Measurements from ENCODE around the gene GRIN3A. TPM values are rescaled to one million over a fixed set of nuclear protein-coding genes. Genes with fewer than 3 reads are reported as not detected.

The GRIN3A gene
- total RNA-seq, 5 donors from 2014 or later (not counting 1 experiment from before 2014, with no cell fraction given), result 0.08 TPM; not detected in 4

GRCh38 chr9:101631892-101632291, 106.6 kb downstream of the GRIN3A start:
- Mint-ChIP-seq H3K36me3 (no peaks in the 10 kb centered on the region), H3K27ac (no peak overlapping the region), H3K27me3 (peaks cover 0 to 8% of the 10 kb centered on the region in 2 donors), H3K4me1 (no peaks in the 10 kb centered on the region), H3K4me3 (no peak overlapping the region), H3K9me3 (no peaks in the 10 kb centered on the region)
- H3K27me3 ChIP-seq (replicated peaks in 1 of 2; ENCODE audit: control insufficient read depth in 2 of 2, extremely low read depth in 1 of 2, insufficient read depth in 2 of 2, low read length in 1 of 2), result no peaks in the 10 kb centered on the region
- H3K4me3 ChIP-seq (ENCODE audit: control insufficient read depth in 1 of 2, extremely low read depth in 1 of 2, low read length in 1 of 2), result no peak overlapping the region
- no peak overlapping the region for H3K27ac ChIP-seq (ENCODE audit: low read length)
- H3K36me3 ChIP-seq (ENCODE audit: control insufficient read depth in 2 of 2, extremely low read depth in 1 of 2, insufficient read depth in 1 of 2, low read length in 1 of 2), result no peaks in the 10 kb centered on the region
- no peaks in the 10 kb centered on the region for H3K4me1 ChIP-seq (ENCODE audit: control insufficient read depth in 1 of 2, extremely low read depth in 1 of 2, insufficient read depth in 2 of 2, low read length in 2 of 2)
- ChIA-PET CTCF (no interaction called here), POLR2A (no interaction called here)
- WGBS (ENCODE audit: insufficient coverage), result 33% methylated on average over 2 of the region's 2 CpGs
- no peak for DNase-seq
- ATAC-seq (replicated peaks in 1 of 4), result no peak
- no peaks in the 10 kb centered on the region for H3K9me3 ChIP-seq

GRCh38 chr9:101629636-101630035, 108.8 kb downstream of the GRIN3A start:
- no peak overlapping the region for H3K4me3 Mint-ChIP-seq
- Histone ChIP-seq H3K36me3 (ENCODE audit: control insufficient read depth in 2 of 2, extremely low read depth in 1 of 2, insufficient read depth in 1 of 2, low read length in 1 of 2) (no peaks in the 10 kb centered on the region), H3K27ac (ENCODE audit: low read length) (no peak overlapping the region), H3K4me1 (ENCODE audit: control insufficient read depth in 1 of 2, extremely low read depth in 1 of 2, insufficient read depth in 2 of 2, low read length in 2 of 2) (no peaks in the 10 kb centered on the region), H3K4me3 (ENCODE audit: control insufficient read depth in 1 of 2, extremely low read depth in 1 of 2, low read length in 1 of 2) (no peak overlapping the region), H3K9me3 (no peaks in the 10 kb centered on the region), H3K27me3 (replicated peaks in 1 of 2; ENCODE audit: control insufficient read depth in 2 of 2, extremely low read depth in 1 of 2, insufficient read depth in 2 of 2, low read length in 1 of 2) (no peaks in the 10 kb centered on the region)
- H3K27me3 Mint-ChIP-seq, result peaks cover 0 to 8% of the 10 kb centered on the region in 2 donors
- ATAC-seq (replicated peaks in 1 of 4) (no peak), DNase-seq (no peak)
- peaks cover 4 to 7% (median 5%) of the 10 kb centered on the region in 3 donors for H3K4me1 Mint-ChIP-seq
- H3K9me3 Mint-ChIP-seq, result no peaks in the 10 kb centered on the region
- H3K27ac Mint-ChIP-seq, result no peak overlapping the region
- POLR2A ChIA-PET, result no interaction called here
- no peaks in the 10 kb centered on the region for H3K36me3 Mint-ChIP-seq
- CTCF ChIA-PET, result no interaction called here
- WGBS (ENCODE audit: insufficient coverage), result 60% methylated on average over 1 of the region's 5 CpGs

- Histone ChIP-seq H3K27ac (ENCODE audit: low read length) (no peak overlapping the region), H3K4me3 (ENCODE audit: control insufficient read depth in 1 of 2, extremely low read depth in 1 of 2, low read length in 1 of 2) (no peak overlapping the region), H3K36me3 (ENCODE audit: control insufficient read depth in 2 of 2, extremely low read depth in 1 of 2, insufficient read depth in 1 of 2, low read length in 1 of 2) (no peaks in the 10 kb centered on the region), H3K4me1 (ENCODE audit: control insufficient read depth in 1 of 2, extremely low read depth in 1 of 2, insufficient read depth in 2 of 2, low read length in 2 of 2) (no peaks in the 10 kb centered on the region), H3K9me3 (no peaks in the 10 kb centered on the region), H3K27me3 (replicated peaks in 1 of 2; ENCODE audit: control insufficient read depth in 2 of 2, extremely low read depth in 1 of 2, insufficient read depth in 2 of 2, low read length in 1 of 2) (no peaks in the 10 kb centered on the region)
- peaks cover 4 to 7% (median 5%) of the 10 kb centered on the region in 3 donors for H3K4me1 Mint-ChIP-seq
- ChIA-PET CTCF (no interaction called here), POLR2A (no interaction called here)
- H3K9me3 Mint-ChIP-seq, result no peaks in the 10 kb centered on the region
- H3K27ac Mint-ChIP-seq, result no peak overlapping the region
- H3K27me3 Mint-ChIP-seq, result peaks cover 0 to 11% of the 10 kb centered on the region in 2 donors
- no peak for DNase-seq
- H3K4me3 Mint-ChIP-seq, result no peak overlapping the region
- no peak for ATAC-seq (replicated peaks in 1 of 4)
- no CpG with 5 or more reads among the region's 4 CpGs for WGBS (ENCODE audit: insufficient coverage)
- H3K36me3 Mint-ChIP-seq, result no peaks in the 10 kb centered on the region
These were observed 110.3 kb downstream of the GRIN3A start for GRCh38 chr9:101628173-101628572.

- no peaks in the 10 kb centered on the region for H3K9me3 ChIP-seq
- peaks cover 4 to 7% (median 5%) of the 10 kb centered on the region in 3 donors for H3K4me1 Mint-ChIP-seq
- H3K4me3 Mint-ChIP-seq, result no peak overlapping the region
- no peaks in the 10 kb centered on the region for H3K36me3 Mint-ChIP-seq
- H3K27me3 Mint-ChIP-seq, result peaks cover 0 to 6% of the 10 kb centered on the region in 2 donors
- DNase-seq (peak in 1 of 35 experiments; percentile 3), ATAC-seq (replicated peaks in 1 of 4) (no peak)
- H3K4me1 ChIP-seq (ENCODE audit: control insufficient read depth in 1 of 2, extremely low read depth in 1 of 2, insufficient read depth in 2 of 2, low read length in 2 of 2), result no peaks in the 10 kb centered on the region
- no peaks in the 10 kb centered on the region for H3K9me3 Mint-ChIP-seq
- H3K36me3 ChIP-seq (ENCODE audit: control insufficient read depth in 2 of 2, extremely low read depth in 1 of 2, insufficient read depth in 1 of 2, low read length in 1 of 2), result no peaks in the 10 kb centered on the region
- H3K27me3 ChIP-seq (replicated peaks in 1 of 2; ENCODE audit: control insufficient read depth in 2 of 2, extremely low read depth in 1 of 2, insufficient read depth in 2 of 2, low read length in 1 of 2), result no peaks in the 10 kb centered on the region
- H3K4me3 ChIP-seq (ENCODE audit: control insufficient read depth in 1 of 2, extremely low read depth in 1 of 2, low read length in 1 of 2), result no peak overlapping the region
- no peak overlapping the region for H3K27ac Mint-ChIP-seq
- 60% methylated on average over 1 of the region's 1 CpG for WGBS (ENCODE audit: insufficient coverage)
- ChIA-PET POLR2A (no interaction called here), CTCF (interaction anchor here in 1 of 2 donors (0.6 to 1.0 kb wide), 2 partner anchors 11 to 26 kb away, joined by 3 read pairs; no protein-coding TSS in a partner anchor)
- H3K27ac ChIP-seq (ENCODE audit: low read length), result no peak overlapping the region
These were observed 112.2 kb downstream of the GRIN3A start for GRCh38 chr9:101626295-101626694.

GRCh38 chr9:101625876-101626275, 112.6 kb downstream of the GRIN3A start:
- Mint-ChIP-seq H3K4me3 (no peak overlapping the region), H3K27me3 (peaks cover 0 to 6% of the 10 kb centered on the region in 2 donors), H3K36me3 (no peaks in the 10 kb centered on the region), H3K9me3 (no peaks in the 10 kb centered on the region), H3K27ac (no peak overlapping the region), H3K4me1 (peaks cover 4 to 7% (median 5%) of the 10 kb centered on the region in 3 donors)
- H3K36me3 ChIP-seq (ENCODE audit: control insufficient read depth in 2 of 2, extremely low read depth in 1 of 2, insufficient read depth in 1 of 2, low read length in 1 of 2), result no peaks in the 10 kb centered on the region
- H3K27me3 ChIP-seq (replicated peaks in 1 of 2; ENCODE audit: control insufficient read depth in 2 of 2, extremely low read depth in 1 of 2, insufficient read depth in 2 of 2, low read length in 1 of 2), result no peaks in the 10 kb centered on the region
- H3K27ac ChIP-seq (ENCODE audit: low read length), result no peak overlapping the region
- H3K9me3 ChIP-seq, result no peaks in the 10 kb centered on the region
- ATAC-seq (replicated peaks in 1 of 4) (no peak), DNase-seq (no peak)
- H3K4me1 ChIP-seq (ENCODE audit: control insufficient read depth in 1 of 2, extremely low read depth in 1 of 2, insufficient read depth in 2 of 2, low read length in 2 of 2), result no peaks in the 10 kb centered on the region
- POLR2A ChIA-PET, result no interaction called here
- H3K4me3 ChIP-seq (ENCODE audit: control insufficient read depth in 1 of 2, extremely low read depth in 1 of 2, low read length in 1 of 2), result no peak overlapping the region
- WGBS (ENCODE audit: insufficient coverage), result 80% methylated on average over 2 of the region's 2 CpGs
- CTCF ChIA-PET, result interaction anchor here in 1 of 2 donors (0.6 to 1.0 kb wide), 2 partner anchors 11 to 26 kb away, joined by 3 read pairs; no protein-coding TSS in a partner anchor

GRCh38 chr9:101620452-101620851, 118.0 kb downstream of the GRIN3A start:
- Histone ChIP-seq H3K36me3 (ENCODE audit: control insufficient read depth in 2 of 2, extremely low read depth in 1 of 2, insufficient read depth in 1 of 2, low read length in 1 of 2) (no peaks in the 10 kb centered on the region), H3K4me1 (ENCODE audit: control insufficient read depth in 1 of 2, extremely low read depth in 1 of 2, insufficient read depth in 2 of 2, low read length in 2 of 2) (no peaks in the 10 kb centered on the region), H3K4me3 (ENCODE audit: control insufficient read depth in 1 of 2, extremely low read depth in 1 of 2, low read length in 1 of 2) (no peak overlapping the region), H3K27ac (ENCODE audit: low read length) (no peak overlapping the region), H3K27me3 (replicated peaks in 1 of 2; ENCODE audit: control insufficient read depth in 2 of 2, extremely low read depth in 1 of 2, insufficient read depth in 2 of 2, low read length in 1 of 2) (no peaks in the 10 kb centered on the region), H3K9me3 (no peaks in the 10 kb centered on the region)
- Mint-ChIP-seq H3K4me3 (no peak overlapping the region), H3K27ac (no peak overlapping the region), H3K9me3 (peaks cover 0 to 2% (median 0%) of the 10 kb centered on the region in 3 donors), H3K36me3 (no peaks in the 10 kb centered on the region), H3K27me3 (peaks cover 0 to 3% of the 10 kb centered on the region in 2 donors), H3K4me1 (no peaks in the 10 kb centered on the region)
- no peak for DNase-seq
- no peak for ATAC-seq (replicated peaks in 1 of 4)
- no CpG with 5 or more reads among the region's 1 CpG for WGBS (ENCODE audit: insufficient coverage)
- ChIA-PET CTCF (interaction anchor here in 1 of 2 donors (0.7 kb wide), 1 partner anchor 10 kb away, joined by 3 read pairs; no protein-coding TSS in a partner anchor), POLR2A (no interaction called here)

- no peak overlapping the region for H3K4me3 Mint-ChIP-seq
- POLR2A ChIA-PET, result interaction anchor here in 1 of 2 donors (0.7 kb wide), 1 partner anchor 16 kb away, joined by 3 read pairs; no protein-coding TSS in a partner anchor
These were observed 119.7 kb downstream of the GRIN3A start for GRCh38 chr9:101618698-101619097.

More at GRCh38 chr9:101618698-101619097, 119.7 kb downstream of the GRIN3A start:
- Mint-ChIP-seq H3K27ac (no peak overlapping the region), H3K27me3 (peaks cover 0 to 2% of the 10 kb centered on the region in 2 donors), H3K36me3 (no peaks in the 10 kb centered on the region), H3K9me3 (peaks cover 0 to 2% (median 0%) of the 10 kb centered on the region in 3 donors), H3K4me1 (no peaks in the 10 kb centered on the region)
- Histone ChIP-seq H3K36me3 (ENCODE audit: control insufficient read depth in 2 of 2, extremely low read depth in 1 of 2, insufficient read depth in 1 of 2, low read length in 1 of 2) (no peaks in the 10 kb centered on the region), H3K27ac (ENCODE audit: low read length) (no peak overlapping the region), H3K4me3 (ENCODE audit: control insufficient read depth in 1 of 2, extremely low read depth in 1 of 2, low read length in 1 of 2) (no peak overlapping the region), H3K4me1 (ENCODE audit: control insufficient read depth in 1 of 2, extremely low read depth in 1 of 2, insufficient read depth in 2 of 2, low read length in 2 of 2) (no peaks in the 10 kb centered on the region), H3K9me3 (no peaks in the 10 kb centered on the region), H3K27me3 (replicated peaks in 1 of 2; ENCODE audit: control insufficient read depth in 2 of 2, extremely low read depth in 1 of 2, insufficient read depth in 2 of 2, low read length in 1 of 2) (no peaks in the 10 kb centered on the region)
- DNase-seq (no peak), ATAC-seq (replicated peaks in 1 of 4) (no peak)
- CTCF ChIA-PET, result no interaction called here
